Activated T-cell treated with anti-CD3 and anti-CD28 coated beads for 48 hours (primary cell): ENCODE measurements around the gene FNDC5.
A peak's percentile ranks its signal among the peaks of the same experiment; 100 is the strongest.

Source experiments
- DNase-seq: peaks from one replicate; pipeline ENCODE4 v3.0.0-alpha.2; 2020; ENCODE audit warnings: low read depth

FNDC5 gene

GRCh38 chr1:32897082-32898049 is 26.7 kb upstream of the FNDC5 start:
- no peak for DNase-seq

GRCh38 chr1:32896451-32896850 is 25.7 kb upstream of the FNDC5 start:
- DNase-seq = no peak

GRCh38 chr1:32895325-32896215 is 24.9 kb upstream of the FNDC5 start:
- DNase-seq = no peak

GRCh38 chr1:32894681-32895080 is 24.0 kb upstream of the FNDC5 start:
- no peak for DNase-seq

GRCh38 chr1:32894019-32894600 is 23.4 kb upstream of the FNDC5 start:
- no peak for DNase-seq

- no peak for DNase-seq
Observed at GRCh38 chr1:32893198-32894018, 22.7 kb upstream of the FNDC5 start.

GRCh38 chr1:32892368-32893197 is 21.9 kb upstream of the FNDC5 start:
- peak; percentile 67 for DNase-seq

GRCh38 chr1:32891630-32892029 is 20.9 kb upstream of the FNDC5 start:
- DNase-seq = no peak

GRCh38 chr1:32891241-32891570 is 20.5 kb upstream of the FNDC5 start:
- no peak for DNase-seq

GRCh38 chr1:32890516-32891240 is 20.0 kb upstream of the FNDC5 start:
- DNase-seq = no peak

- no peak for DNase-seq
Observed at GRCh38 chr1:32889731-32890278, 19.1 kb upstream of the FNDC5 start.

GRCh38 chr1:32888677-32889420 is 18.1 kb upstream of the FNDC5 start:
- no peak for DNase-seq

GRCh38 chr1:32888134-32888533 is 17.4 kb upstream of the FNDC5 start:
- DNase-seq = no peak

- DNase-seq = no peak
Observed at GRCh38 chr1:32887623-32888022, 16.9 kb upstream of the FNDC5 start.

- DNase-seq = no peak
Observed at GRCh38 chr1:32886828-32887414, 16.2 kb upstream of the FNDC5 start.

- peak; percentile 50 for DNase-seq
Observed at GRCh38 chr1:32886004-32886827, 15.5 kb upstream of the FNDC5 start, which contains the start of gene HPCA. Gene HPCA (plus strand): TSS chr1:32886491. CDS start chr1:32888899, 2,408 bp downstream.

- no peak for DNase-seq
Observed at GRCh38 chr1:32885676-32886003, 14.9 kb upstream of the FNDC5 start.

- no peak for DNase-seq
Observed at GRCh38 chr1:32884726-32885125, 14.0 kb upstream of the FNDC5 start.
